GM12864 (cell line): ENCODE results near the gene FEN1.

ENCODE experiments used
- DNase-seq: peaks from one replicate; pipeline ENCODE4 v3.0.0-alpha.2; 2011; ENCODE audit warnings: low read depth
- H3K4me3 ChIP-seq: 2 replicates; pipeline ENCODE4 v1.5.1; 2011; ENCODE audit warnings: mild to moderate bottlenecking, low read depth, low read length, control low read depth
- TF ChIP-seq, protein P1 (sequence below): IDR thresholded peaks from 2 replicates; pipeline ENCODE4 v1.5.1; 2011; ENCODE audit warnings: low read depth, mild to moderate bottlenecking, moderate library complexity, low read length, control low read depth, inconsistent platforms; ENCODE audit errors: missing control alignments

FEN1 gene

DNA sequence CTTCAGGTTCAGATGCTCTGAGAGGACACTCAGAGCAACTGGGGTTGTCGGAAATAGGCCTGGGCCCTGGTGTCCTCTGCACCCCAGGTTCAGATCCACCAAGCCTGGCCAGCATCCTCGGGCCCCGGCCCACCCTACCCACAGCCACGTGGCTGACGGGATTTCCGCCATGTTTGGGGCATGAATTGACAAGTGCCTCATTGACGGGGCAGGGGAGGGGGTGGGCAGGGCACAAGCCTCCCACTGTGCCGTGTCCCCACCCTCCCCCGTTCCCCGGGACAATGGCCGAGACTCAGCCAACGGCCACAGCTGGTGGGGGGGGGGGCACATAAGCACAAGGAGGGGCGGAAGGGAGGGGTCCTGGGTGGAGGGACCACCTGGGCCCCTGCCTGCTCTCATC is 31.8 kb upstream of the FEN1 start:
- H3K4me3 ChIP-seq: no peak overlapping the region
- TF ChIP-seq, protein P1, sequence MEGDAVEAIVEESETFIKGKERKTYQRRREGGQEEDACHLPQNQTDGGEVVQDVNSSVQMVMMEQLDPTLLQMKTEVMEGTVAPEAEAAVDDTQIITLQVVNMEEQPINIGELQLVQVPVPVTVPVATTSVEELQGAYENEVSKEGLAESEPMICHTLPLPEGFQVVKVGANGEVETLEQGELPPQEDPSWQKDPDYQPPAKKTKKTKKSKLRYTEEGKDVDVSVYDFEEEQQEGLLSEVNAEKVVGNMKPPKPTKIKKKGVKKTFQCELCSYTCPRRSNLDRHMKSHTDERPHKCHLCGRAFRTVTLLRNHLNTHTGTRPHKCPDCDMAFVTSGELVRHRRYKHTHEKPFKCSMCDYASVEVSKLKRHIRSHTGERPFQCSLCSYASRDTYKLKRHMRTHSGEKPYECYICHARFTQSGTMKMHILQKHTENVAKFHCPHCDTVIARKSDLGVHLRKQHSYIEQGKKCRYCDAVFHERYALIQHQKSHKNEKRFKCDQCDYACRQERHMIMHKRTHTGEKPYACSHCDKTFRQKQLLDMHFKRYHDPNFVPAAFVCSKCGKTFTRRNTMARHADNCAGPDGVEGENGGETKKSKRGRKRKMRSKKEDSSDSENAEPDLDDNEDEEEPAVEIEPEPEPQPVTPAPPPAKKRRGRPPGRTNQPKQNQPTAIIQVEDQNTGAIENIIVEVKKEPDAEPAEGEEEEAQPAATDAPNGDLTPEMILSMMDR: no peak
- DNase-seq: no peak

DNA sequence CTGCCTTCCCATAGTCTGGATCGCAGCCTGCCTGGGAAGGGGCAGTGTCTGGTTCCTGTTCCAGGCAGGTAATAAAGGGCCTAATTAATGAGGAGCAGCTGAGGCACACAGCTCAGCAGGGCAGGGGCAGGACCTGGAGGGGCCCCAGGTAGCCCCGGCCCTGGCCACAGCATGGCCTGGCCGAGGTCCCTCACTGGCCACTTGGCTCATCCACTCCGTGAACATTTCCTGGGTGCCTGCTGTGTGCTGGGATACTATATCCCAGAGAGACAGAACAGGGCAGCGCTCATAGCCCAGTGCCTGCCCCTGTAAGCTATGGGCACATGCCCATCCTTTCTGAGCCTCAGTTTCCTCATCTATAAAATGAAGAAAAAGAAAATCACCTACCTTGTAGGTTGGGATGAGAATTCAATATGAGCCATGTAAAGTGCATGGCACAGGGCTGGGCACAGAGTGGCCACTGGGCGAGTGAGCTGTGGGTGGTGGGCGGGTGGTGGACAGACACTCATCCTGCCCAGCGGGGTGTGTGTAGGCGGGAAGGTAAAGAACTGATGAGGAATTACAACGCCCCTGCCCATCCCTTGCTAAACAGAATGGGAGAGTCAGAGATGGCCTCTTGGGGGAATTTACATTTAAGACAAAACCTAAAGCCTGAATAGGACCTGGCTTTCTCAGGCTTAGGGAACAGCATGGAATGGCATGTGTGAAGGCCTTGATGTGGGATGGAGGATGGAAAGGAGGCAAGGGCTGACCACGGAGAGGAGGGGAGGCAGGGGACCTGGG is 31.1 kb upstream of the FEN1 start:
- no peak overlapping the region for H3K4me3 ChIP-seq
- no peak for DNase-seq
- TF ChIP-seq, protein P1: no peak

DNA sequence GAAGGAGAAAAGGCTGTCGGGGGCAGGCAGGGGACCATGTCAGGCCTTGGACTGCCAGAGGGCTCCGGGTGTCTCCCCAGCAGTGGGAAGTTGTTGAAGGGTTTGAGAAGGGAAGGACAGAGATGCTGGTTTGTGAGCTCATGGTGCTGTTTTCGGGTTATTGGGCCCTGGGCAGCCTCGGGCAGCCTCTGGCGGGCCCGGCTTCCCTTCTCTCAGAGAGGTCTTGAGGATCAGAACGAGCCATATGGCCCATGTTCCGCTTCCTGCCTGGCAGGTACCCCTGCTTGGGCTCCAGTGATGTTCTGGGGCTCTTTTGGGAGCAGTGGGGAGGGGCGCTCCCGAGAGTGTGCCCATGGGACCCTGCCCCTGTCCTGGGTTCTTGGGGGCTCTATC is 30.5 kb upstream of the FEN1 start:
- no peak for DNase-seq

DNA sequence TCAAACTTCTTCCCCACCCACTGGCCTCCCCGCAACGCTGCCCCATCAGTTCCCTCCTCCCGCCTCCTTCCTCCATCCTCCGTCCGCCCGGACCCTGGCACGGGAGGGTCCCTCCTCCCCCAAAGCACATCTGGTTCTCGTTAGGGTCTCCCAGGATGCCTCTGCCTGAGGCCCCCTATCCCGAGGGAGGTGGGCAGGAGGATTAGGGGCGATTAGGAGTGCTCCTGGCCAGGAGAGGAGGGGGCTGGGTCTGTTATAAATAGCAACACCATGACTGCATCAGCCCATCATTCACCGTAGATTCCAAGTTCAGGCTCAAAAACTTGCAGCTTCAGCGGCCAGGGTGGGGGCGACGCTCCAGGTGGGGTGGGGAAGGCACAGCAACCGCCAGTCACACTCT is 29.9 kb upstream of the FEN1 start:
- DNase-seq: no peak
- TF ChIP-seq, protein P1: no peak
- no peak overlapping the region for H3K4me3 ChIP-seq

More for the DNA sequence above, 30.5 kb upstream of the FEN1 start:
- TF ChIP-seq, protein P1: no peak
- no peak overlapping the region for H3K4me3 ChIP-seq

DNA sequence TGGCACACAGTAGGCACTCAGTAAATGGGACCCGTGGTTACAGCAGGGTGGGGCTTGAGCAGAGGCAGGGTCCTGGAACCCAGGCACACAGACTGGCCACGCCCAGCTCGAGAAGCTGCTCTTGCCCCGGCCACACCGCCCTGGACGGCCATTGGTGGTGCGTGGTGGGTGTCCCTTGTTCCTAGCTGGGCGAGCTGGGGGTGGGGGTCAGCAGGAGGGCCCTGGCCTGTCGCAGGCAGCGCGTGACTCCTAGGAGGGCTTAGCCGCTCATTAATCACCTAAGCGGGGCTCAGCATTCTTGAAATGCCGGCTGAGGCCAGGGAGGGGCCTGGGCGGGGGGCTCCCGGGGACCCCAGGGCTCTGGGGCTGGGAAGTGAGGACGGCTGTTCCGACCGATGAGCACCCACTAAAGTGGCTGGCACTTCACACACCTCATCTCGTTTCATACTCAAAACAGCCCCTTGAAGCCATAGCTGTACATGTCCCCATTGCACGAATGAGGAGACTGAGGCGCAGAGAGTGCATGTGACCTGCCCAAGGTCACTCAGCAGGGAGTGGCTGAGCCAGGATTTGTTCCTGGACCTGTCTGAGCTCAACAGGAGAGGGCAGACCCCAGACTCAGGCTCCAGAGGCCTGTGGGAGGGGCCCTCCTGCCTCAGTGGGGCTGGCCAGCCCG is 28.6 kb upstream of the FEN1 start:
- TF ChIP-seq, protein P1: no peak
- H3K4me3 ChIP-seq: no peak overlapping the region
- DNase-seq: no peak

DNA sequence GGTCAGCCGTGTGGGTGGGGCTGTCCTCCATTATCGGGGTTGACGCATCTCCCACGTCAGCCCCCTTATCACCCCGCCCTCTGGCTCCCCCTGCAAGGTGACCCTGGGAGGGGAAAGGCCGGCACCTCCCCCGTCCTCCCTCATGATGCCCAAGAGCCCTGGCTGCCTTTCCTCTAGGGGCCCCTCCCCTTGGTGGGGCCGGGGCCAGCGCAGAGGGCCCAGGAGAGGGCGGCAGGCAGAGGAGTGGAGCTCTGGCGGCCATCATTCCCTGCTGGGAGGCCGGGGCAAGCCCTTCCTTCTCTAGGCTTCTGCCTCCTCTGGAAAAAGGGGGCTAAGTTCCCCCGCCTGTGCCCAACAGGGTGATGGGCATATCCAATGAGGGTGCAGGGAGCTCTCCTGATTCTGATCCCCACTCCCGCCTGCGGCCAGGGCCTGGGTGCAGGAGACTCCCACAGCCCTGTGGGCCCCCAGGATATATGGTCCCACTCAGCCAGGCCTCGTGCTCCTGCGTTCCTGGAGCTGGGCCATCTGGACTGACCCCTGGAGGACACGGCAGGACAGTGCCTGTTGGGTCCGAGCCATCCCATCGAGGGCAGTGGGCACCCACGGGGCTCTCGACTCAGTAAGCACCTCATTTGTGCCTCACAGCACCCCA is 28.0 kb upstream of the FEN1 start:
- no peak overlapping the region for H3K4me3 ChIP-seq
- no peak for DNase-seq
- TF ChIP-seq, protein P1: no peak
